ENCODE data around the gene THBS2.

- no peak for TF ChIP-seq CTCF (conservative IDR thresholded peaks at IDR 0.05; ENCODE audit: low read length)
- no peak for TF ChIP-seq EZH2phosphoT487 (IDR thresholded peaks at IDR 0.05; ENCODE audit: borderline replicate concordance)
These were observed 58.9 kb downstream of the THBS2 start for GRCh38 chr6:169194737-169195136.
